ENCODE results near the gene PPP6R2.

The PPP6R2 gene

DNA sequence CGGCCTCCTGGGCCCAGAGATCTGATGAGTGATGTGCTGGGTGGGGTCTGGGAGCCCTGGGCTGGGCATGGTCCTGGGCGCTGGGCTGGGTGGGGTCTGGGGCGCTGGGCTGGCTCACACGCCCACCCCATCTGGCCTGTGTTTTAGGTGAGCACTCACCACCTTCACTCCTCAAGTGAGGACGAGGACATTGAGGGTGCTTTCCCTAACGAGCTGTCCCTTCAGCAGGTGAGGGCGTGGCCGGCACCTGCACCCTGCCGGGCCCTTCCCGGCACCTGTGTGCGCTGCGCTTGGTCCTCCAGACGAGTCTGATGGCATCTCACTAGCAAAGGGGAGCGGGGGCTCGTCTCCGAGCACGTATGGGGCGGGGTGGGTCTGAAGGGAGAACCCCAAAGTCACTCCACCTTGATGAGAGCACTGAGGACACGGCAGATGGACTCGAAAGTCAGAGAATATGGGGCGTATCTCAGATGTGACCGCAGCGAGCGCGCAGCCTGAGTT, 93.8 kb downstream of the PPP6R2 start:
- Histone ChIP-seq H3K4me3 (ENCODE audit: low read depth in 1 of 2, low read length in 2 of 2) (no peak overlapping the region), H3K9me3 (ENCODE audit: control insufficient read depth in 1 of 2, low read length in 2 of 2) (no peaks in the 10 kb centered on the region), H3K27me3 (ENCODE audit: control insufficient read depth in 1 of 2, insufficient read depth in 2 of 2, low read length in 2 of 2) (no peaks in the 10 kb centered on the region), H3K9ac (ENCODE audit: low read depth in 1 of 2, low read length in 2 of 2) (no peak overlapping the region), H3K27ac (ENCODE audit: low read depth, low read length) (no peak overlapping the region), H3K36me3 (ENCODE audit: control insufficient read depth in 1 of 2, insufficient read depth in 2 of 2, low read length in 2 of 2) (peaks cover 14 to 73% of the 10 kb centered on the region in 2 donors), H3K4me1 (ENCODE audit: control insufficient read depth in 1 of 2, insufficient read depth in 2 of 2, low read length in 2 of 2) (no peaks in the 10 kb centered on the region)

DNA sequence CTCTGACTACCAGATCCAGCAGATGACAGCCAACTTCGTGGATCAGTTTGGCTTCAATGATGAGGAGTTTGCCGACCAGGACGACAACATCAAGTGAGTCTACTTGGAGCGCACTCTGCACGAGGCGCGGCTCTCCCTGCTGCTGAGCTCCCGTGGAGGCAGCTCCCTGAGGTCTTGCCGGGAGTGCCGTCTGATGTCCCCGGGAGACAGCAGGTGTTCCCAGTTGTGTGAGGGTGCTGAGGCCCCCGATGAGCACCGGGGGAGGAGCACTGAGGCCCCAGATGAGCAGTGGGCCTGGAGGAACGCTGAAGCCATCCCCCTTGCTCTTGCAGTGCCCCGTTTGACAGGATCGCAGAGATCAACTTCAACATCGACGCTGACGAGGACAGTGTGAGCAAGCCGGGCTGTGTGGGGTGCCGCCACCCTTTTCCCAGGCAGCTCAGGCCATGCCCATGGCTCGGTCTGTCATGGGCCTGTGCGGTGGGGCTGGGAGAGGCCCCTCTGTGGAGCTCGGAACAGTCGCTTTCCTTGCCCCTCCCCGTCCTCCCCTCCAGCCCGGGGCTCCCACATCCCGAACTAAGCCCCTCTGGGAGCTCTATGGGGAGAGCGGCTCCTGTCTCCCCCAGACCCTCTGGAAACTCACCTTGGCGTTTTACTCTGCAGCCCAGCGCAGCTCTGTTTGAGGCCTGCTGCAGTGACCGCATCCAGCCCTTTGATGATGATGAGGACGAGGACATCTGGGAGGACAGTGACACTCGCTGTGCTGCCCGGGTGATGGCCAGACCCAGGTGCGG, 94.6 kb downstream of the PPP6R2 start:
- Histone ChIP-seq H3K9ac (ENCODE audit: low read depth in 1 of 2, low read length in 2 of 2) (no peak overlapping the region), H3K9me3 (ENCODE audit: control insufficient read depth in 1 of 2, low read length in 2 of 2) (no peaks in the 10 kb centered on the region), H3K36me3 (ENCODE audit: control insufficient read depth in 1 of 2, insufficient read depth in 2 of 2, low read length in 2 of 2) (peaks cover 6 to 68% of the 10 kb centered on the region in 2 donors), H3K27me3 (ENCODE audit: control insufficient read depth in 1 of 2, insufficient read depth in 2 of 2, low read length in 2 of 2) (no peaks in the 10 kb centered on the region), H3K27ac (ENCODE audit: low read depth, low read length) (no peak overlapping the region), H3K4me3 (ENCODE audit: low read depth in 1 of 2, low read length in 2 of 2) (no peak overlapping the region), H3K4me1 (ENCODE audit: control insufficient read depth in 1 of 2, insufficient read depth in 2 of 2, low read length in 2 of 2) (no peaks in the 10 kb centered on the region)

DNA sequence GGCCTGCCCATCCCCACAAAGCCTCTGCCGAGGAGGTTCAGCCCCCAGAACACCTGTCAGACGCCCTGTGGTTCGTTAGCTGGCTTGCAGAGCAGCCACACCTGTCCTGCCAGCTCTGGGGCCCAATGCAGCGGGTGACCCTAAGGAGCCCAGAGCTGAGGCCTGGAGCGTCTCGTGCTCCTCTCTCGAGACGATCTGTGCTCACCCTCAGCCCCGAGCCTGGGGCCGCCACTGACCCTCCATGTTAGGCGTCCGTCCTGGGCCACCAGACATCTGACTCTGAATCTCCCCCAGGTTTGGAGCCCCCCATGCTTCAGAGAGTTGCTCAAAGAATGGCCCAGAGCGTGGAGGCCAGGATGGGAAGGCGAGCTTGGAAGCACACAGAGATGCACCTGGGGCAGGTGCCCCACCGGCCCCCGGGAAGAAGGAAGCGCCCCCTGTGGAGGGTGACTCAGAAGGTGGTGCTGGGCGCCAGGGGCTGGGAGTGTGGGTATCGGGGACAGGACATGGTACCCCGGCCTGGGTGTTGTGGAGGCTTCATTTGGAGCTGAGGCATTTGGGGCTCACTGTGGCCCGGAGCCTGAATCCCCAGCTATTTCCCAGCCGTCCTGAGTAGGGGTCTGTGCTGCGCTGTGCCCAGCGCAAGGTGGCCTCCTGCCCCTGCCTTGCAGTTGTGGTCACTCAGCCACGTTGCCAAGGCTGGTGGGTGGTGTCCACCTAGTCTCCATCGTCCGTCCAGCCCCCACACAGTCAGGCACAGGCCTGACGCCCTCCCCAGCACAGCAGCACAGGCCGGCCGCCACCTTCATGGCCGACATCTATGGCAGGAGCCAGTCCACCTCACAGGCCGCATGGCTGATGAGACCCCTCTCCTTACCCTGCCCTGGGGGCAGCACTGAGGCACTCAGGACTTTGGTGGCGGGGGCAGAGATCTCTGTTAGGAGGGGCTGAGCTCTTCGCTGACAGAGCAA, 95.5 kb downstream of the PPP6R2 start:
- no peaks in the 10 kb centered on the region for H3K9me3 ChIP-seq (ENCODE audit: control insufficient read depth in 1 of 2, low read length in 2 of 2)
- no peak overlapping the region for H3K4me3 ChIP-seq (ENCODE audit: low read depth in 1 of 2, low read length in 2 of 2)
- H3K4me1 ChIP-seq (ENCODE audit: control insufficient read depth in 1 of 2, insufficient read depth in 2 of 2, low read length in 2 of 2), result no peaks in the 10 kb centered on the region
- no peak overlapping the region for H3K9ac ChIP-seq (ENCODE audit: low read depth in 1 of 2, low read length in 2 of 2)
- H3K27me3 ChIP-seq (ENCODE audit: control insufficient read depth in 1 of 2, insufficient read depth in 2 of 2, low read length in 2 of 2), result no peaks in the 10 kb centered on the region
- H3K27ac ChIP-seq (ENCODE audit: low read depth, low read length), result no peak overlapping the region
- peaks cover 4 to 70% of the 10 kb centered on the region in 2 donors for H3K36me3 ChIP-seq (ENCODE audit: control insufficient read depth in 1 of 2, insufficient read depth in 2 of 2, low read length in 2 of 2)

DNA sequence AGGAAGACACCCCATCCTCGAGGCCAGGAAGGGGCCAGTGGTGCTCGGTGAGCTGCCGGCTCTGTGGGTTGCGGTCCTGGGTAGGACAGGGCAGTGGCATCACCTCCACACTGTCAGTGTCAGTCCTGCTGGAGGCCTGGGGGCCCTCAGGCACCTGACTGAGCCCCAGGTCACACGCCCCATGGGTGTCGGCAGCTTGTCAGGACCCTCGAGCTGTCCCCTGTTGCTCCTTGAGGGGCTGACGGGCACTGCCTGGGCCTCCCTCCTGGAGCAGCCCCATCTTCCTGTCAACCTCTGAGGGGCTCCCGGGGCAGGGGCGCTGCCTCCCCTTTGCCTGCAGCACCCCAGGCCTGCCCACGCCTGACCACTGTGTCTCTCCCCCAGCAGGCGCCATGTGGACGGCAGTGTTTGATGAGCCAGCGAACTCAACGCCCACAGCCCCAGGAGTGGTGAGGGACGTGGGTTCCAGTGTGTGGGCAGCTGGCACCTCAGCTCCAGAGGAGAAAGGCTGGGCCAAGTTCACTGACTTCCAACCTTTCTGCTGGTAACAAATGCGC, 96.3 kb downstream of the PPP6R2 start:
- no peaks in the 10 kb centered on the region for H3K9me3 ChIP-seq (ENCODE audit: control insufficient read depth in 1 of 2, low read length in 2 of 2)
- H3K27me3 ChIP-seq (ENCODE audit: control insufficient read depth in 1 of 2, insufficient read depth in 2 of 2, low read length in 2 of 2), result no peaks in the 10 kb centered on the region
- H3K9ac ChIP-seq (ENCODE audit: low read depth in 1 of 2, low read length in 2 of 2), result no peak overlapping the region
- H3K4me1 ChIP-seq (ENCODE audit: control insufficient read depth in 1 of 2, insufficient read depth in 2 of 2, low read length in 2 of 2), result no peaks in the 10 kb centered on the region
- H3K4me3 ChIP-seq (ENCODE audit: low read depth in 1 of 2, low read length in 2 of 2), result no peak overlapping the region
- no peak overlapping the region for H3K27ac ChIP-seq (ENCODE audit: low read depth, low read length)
- peaks cover 4 to 73% of the 10 kb centered on the region in 2 donors for H3K36me3 ChIP-seq (ENCODE audit: control insufficient read depth in 1 of 2, insufficient read depth in 2 of 2, low read length in 2 of 2)

DNA sequence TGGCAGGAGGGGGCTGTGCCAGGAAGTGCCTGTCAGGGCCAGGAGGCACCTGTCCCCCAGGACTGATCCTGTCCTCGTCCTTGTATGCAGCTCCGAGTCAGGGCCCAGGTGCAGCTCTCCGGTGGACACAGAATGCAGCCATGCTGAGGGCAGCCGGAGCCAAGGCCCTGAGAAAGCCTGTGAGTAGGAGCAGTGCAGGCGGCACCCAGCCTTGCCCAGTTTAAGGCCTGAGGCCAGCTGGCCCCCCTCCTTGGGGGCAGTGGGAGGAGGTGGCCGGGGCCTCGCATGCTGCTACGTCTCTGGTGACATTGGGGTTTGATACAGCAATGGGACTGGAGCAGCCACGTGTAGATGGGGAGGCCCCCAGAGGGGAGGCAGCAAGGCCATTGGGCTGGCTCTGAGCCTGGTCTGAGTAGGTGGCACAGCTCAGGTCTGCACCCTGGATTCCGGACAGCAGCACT, 96.8 kb downstream of the PPP6R2 start:
- Histone ChIP-seq H3K27me3 (ENCODE audit: control insufficient read depth in 1 of 2, insufficient read depth in 2 of 2, low read length in 2 of 2) (no peaks in the 10 kb centered on the region), H3K4me1 (ENCODE audit: control insufficient read depth in 1 of 2, insufficient read depth in 2 of 2, low read length in 2 of 2) (peaks cover 5% of the 10 kb centered on the region in 2 donors), H3K36me3 (ENCODE audit: control insufficient read depth in 1 of 2, insufficient read depth in 2 of 2, low read length in 2 of 2) (peaks cover 4 to 70% of the 10 kb centered on the region in 2 donors), H3K4me3 (ENCODE audit: low read depth in 1 of 2, low read length in 2 of 2) (no peak overlapping the region), H3K27ac (ENCODE audit: low read depth, low read length) (no peak overlapping the region), H3K9ac (ENCODE audit: low read depth in 1 of 2, low read length in 2 of 2) (no peak overlapping the region), H3K9me3 (ENCODE audit: control insufficient read depth in 1 of 2, low read length in 2 of 2) (no peaks in the 10 kb centered on the region)

DNA sequence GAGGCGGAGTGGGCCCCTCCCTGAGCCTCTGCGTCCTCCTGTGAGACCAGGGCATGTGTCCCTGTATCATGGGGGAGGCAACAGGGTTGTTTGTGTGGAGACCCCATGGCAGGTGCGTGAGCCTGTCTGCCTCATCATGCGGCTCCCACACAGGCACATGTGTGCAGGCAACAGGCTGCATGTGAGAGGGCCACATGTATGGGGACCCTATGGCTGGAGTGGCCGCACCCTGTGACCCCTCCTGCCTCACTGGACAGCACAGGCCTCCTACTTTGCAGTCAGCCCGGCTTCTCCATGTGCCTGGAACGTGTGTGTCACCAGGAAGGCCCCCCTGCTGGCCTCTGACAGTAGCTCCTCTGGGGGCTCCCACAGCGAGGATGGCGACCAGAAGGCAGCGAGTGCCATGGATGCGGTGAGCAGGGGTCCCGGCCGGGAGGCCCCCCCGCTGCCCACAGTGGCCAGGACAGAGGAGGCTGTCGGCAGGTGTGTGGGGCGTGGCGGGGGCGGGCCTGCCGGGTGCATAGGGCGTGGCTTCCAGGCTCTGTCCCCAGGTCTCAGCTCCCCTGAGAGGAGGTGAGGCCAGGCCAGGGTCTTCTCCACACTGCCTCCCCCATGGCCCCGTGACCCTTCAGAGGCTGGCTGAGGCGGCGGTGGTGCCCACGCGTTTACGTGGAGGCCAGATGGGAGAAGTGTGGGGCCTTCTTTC, 97.6 kb downstream of the PPP6R2 start:
- H3K4me3 ChIP-seq (ENCODE audit: low read depth in 1 of 2, low read length in 2 of 2), result no peak overlapping the region
- no peak overlapping the region for H3K9ac ChIP-seq (ENCODE audit: low read depth in 1 of 2, low read length in 2 of 2)
- no peaks in the 10 kb centered on the region for H3K27me3 ChIP-seq (ENCODE audit: control insufficient read depth in 1 of 2, insufficient read depth in 2 of 2, low read length in 2 of 2)
- H3K36me3 ChIP-seq (ENCODE audit: control insufficient read depth in 1 of 2, insufficient read depth in 2 of 2, low read length in 2 of 2), result peaks cover 4 to 67% of the 10 kb centered on the region in 2 donors
- no peak overlapping the region for H3K27ac ChIP-seq (ENCODE audit: low read depth, low read length)
- H3K4me1 ChIP-seq (ENCODE audit: control insufficient read depth in 1 of 2, insufficient read depth in 2 of 2, low read length in 2 of 2), result peaks cover 7 to 13% of the 10 kb centered on the region in 2 donors
- H3K9me3 ChIP-seq (ENCODE audit: control insufficient read depth in 1 of 2, low read length in 2 of 2), result no peaks in the 10 kb centered on the region

DNA sequence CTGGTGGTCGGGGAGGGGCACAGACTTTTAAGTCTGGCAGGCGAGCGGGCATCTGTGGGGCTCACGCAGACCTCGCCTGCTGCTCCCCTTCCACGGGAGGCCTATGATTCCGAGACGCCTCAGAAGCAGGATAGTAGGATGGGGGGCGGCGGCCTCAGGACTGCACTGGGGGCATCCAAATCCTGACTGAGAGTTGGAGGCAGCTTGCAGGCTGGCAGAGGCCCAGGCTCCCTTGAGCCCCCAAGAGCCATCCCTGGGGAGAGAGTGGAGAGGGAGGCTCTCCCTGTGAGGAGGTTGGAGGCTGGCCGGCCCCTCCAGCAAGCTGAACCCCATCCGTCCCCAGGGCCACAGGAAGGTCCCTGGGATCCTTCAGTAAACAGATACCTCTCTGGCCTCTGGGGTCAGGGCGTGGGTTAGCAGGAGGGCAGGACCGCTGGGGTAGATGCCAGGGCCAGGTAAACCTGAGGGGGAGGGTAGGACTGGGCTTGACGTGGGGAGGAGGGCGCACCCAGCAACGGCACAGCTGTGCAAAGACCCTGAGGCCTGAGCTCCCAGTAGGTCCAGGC, 98.4 kb downstream of the PPP6R2 start:
- Histone ChIP-seq H3K9ac (ENCODE audit: low read depth in 1 of 2, low read length in 2 of 2) (no peak overlapping the region), H3K27ac (ENCODE audit: low read depth, low read length) (no peak overlapping the region), H3K4me1 (ENCODE audit: control insufficient read depth in 1 of 2, insufficient read depth in 2 of 2, low read length in 2 of 2) (peaks cover 7 to 16% of the 10 kb centered on the region in 2 donors), H3K36me3 (ENCODE audit: control insufficient read depth in 1 of 2, insufficient read depth in 2 of 2, low read length in 2 of 2) (peaks cover 4 to 67% of the 10 kb centered on the region in 2 donors), H3K9me3 (ENCODE audit: control insufficient read depth in 1 of 2, low read length in 2 of 2) (no peaks in the 10 kb centered on the region), H3K27me3 (ENCODE audit: control insufficient read depth in 1 of 2, insufficient read depth in 2 of 2, low read length in 2 of 2) (no peaks in the 10 kb centered on the region), H3K4me3 (ENCODE audit: low read depth in 1 of 2, low read length in 2 of 2) (no peak overlapping the region)

DNA sequence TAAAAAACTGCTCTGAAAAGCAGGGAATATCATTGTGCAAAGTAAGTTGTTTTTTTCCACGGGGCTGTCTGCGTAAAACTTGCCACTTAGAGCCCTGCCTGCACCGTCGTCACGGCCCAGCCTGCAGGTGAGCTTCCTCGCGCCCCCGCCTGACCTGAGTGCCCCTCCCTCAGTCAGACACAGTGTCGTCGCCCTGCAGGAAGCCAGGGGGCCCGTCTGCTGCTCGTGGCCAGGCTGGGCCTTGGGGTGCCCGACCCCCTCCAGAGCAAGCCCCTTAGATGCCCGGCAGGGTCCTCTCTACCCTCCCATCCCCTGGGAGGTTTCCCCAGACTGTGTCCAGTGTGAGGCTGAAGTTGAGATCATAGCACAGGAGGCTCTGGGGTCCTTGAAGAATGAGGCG, 100.1 kb downstream of the PPP6R2 start:
- no peaks in the 10 kb centered on the region for H3K9me3 ChIP-seq (ENCODE audit: control insufficient read depth in 1 of 2, low read length in 2 of 2)
- no peak overlapping the region for H3K9ac ChIP-seq (ENCODE audit: low read depth in 1 of 2, low read length in 2 of 2)
- H3K36me3 ChIP-seq (ENCODE audit: control insufficient read depth in 1 of 2, insufficient read depth in 2 of 2, low read length in 2 of 2), result peaks cover 13 to 68% of the 10 kb centered on the region in 2 donors
- no peaks in the 10 kb centered on the region for H3K27me3 ChIP-seq (ENCODE audit: control insufficient read depth in 1 of 2, insufficient read depth in 2 of 2, low read length in 2 of 2)
- peaks cover 7 to 16% of the 10 kb centered on the region in 2 donors for H3K4me1 ChIP-seq (ENCODE audit: control insufficient read depth in 1 of 2, insufficient read depth in 2 of 2, low read length in 2 of 2)
- no peak overlapping the region for H3K4me3 ChIP-seq (ENCODE audit: low read depth in 1 of 2, low read length in 2 of 2)
- H3K27ac ChIP-seq (ENCODE audit: low read depth, low read length), result no peak overlapping the region
